Articular chondrocyte of knee joint (primary cell): ENCODE results near the gene ERBB2. TPM values are rescaled to one million over a fixed set of nuclear protein-coding genes. Genes with fewer than 3 reads are reported as not detected.

Experiments
- small RNA-seq: library from RNA; depleted of rRNA; stranded (forward); fragments of <200 nt; gene quantifications from one replicate; pipeline ENCODE3, GENCODE V24; 2012
- total RNA-seq: library from RNA; depleted of rRNA; stranded (reverse); fragments of >200 nt; gene quantifications from 2 replicates; pipeline ENCODE4 v1.2.3, GENCODE V29; 2012

Gene ERBB2
- total RNA-seq, result 41.0 and 44.4 TPM in 2 replicates

DNA sequence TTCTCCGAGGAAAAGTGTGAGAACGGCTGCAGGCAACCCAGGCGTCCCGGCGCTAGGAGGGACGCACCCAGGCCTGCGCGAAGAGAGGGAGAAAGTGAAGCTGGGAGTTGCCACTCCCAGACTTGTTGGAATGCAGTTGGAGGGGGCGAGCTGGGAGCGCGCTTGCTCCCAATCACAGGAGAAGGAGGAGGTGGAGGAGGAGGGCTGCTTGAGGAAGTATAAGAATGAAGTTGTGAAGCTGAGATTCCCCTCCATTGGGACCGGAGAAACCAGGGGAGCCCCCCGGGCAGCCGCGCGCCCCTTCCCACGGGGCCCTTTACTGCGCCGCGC is at the start of gene ERBB2:
ERBB2 (plus strand) TSS at position 247 of the 330 bp plus-strand sequence. CDS start 175 bp downstream, outside the sequence.

DNA sequence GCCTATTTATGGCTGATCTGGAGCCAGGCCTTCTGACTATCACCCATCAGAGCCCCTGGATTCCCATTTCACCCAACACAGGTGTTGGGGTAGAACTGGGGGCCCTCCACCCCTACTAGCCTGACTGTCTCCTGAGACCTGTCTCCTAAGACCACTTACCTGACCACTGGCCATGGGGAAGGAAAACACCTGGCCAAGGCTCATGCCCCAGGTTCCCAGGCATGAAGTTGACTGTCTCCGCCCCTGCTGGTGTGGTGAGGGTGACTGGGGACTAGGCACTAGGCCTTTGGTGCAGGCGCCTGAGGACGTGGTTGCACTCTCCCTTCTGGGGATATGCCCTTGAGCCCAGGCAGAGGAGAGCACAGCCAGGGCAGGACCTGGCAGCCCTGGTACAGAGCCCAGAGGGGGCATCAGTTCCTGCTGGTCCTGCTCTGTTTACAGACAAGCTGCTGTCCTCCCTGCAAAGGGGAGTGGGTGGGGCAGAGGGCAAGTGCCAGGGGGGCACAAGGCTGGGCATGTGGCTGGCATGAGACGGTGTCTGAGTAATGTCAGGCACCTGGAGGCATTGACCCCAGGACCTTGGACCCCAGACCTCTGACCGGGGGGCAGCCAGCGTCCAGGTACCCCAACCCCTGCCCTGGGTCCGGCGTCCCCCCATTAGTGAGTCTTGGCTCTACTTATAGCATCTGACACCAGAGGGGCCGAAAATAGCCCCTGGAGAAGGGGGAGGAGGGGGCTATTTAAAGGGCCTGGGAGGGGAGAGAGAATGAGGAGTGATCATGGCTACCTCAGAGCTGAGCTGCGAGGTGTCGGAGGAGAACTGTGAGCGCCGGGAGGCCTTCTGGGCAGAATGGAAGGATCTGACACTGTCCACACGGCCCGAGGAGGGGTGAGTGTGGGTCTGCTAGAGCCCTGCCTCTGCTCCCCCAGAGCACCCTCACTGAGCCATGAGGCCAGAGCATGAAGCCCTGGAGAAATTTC is 35.0 kb upstream of the ERBB2 start, which contains the start of gene TCAP:
TCAP (plus strand) TSS at position 769 of the 981 bp plus-strand sequence; CDS start at position 780, 11 bp downstream.

GRCh38 chr17:39667945-39668924 is 31.6 kb upstream of the ERBB2 start, which contains the start of gene PNMT:
Gene PNMT, plus strand, starts transcription at chr17:39668453. Its CDS starts 23 bp downstream, at chr17:39668476.

DNA sequence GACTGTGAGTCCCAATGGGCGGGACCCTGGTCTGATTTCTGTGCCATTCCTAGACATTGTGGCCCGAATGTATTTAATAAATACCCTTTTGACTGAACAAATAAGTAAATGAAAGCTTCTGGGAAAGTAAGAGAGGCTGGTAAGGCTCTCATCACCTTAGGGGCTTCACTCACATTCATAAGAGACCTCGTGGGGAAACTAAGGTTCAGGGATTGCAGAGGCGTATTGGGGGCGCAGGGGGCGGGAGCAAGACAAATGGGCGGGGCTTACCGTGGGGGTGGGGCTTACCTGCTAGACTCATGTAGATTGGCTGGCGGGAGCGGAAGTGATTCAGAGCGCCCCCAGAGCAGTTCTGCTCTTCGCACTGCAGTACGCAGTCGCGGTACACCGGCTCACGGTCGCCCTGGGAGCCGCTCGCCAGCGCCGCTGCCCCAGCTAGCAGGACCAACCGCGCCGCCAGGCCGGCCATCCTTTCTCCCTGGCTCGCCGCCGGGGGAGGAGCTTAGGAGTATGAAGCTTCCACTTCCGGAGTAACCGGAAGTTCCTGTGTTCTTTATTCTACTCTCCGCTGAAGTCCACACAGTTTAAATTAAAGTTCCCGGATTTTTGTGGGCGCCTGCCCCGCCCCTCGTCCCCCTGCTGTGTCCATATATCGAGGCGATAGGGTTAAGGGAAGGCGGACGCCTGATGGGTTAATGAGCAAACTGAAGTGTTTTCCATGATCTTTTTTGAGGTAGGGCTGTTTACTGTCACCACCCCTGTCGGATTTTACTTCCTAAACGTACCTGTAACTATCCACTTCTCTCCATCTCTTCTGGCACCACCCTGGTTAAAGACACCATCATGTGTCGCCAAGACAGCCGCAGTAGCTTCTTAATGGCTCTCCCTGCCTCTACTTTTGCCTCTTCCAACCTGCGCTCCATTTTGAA is 12.1 kb upstream of the ERBB2 start, which contains the start of gene PGAP3:
PGAP3 (minus strand) TSS at position 512 of the 929 bp plus-strand sequence; CDS start at position 469, 43 bp downstream.

GRCh38 chr17:39730095-39730921 is 30.4 kb downstream of the ERBB2 start, which contains the start of gene MIEN1:
Gene MIEN1, minus strand, starts transcription at chr17:39730532. Its CDS starts 37 bp downstream, at chr17:39730495.

DNA sequence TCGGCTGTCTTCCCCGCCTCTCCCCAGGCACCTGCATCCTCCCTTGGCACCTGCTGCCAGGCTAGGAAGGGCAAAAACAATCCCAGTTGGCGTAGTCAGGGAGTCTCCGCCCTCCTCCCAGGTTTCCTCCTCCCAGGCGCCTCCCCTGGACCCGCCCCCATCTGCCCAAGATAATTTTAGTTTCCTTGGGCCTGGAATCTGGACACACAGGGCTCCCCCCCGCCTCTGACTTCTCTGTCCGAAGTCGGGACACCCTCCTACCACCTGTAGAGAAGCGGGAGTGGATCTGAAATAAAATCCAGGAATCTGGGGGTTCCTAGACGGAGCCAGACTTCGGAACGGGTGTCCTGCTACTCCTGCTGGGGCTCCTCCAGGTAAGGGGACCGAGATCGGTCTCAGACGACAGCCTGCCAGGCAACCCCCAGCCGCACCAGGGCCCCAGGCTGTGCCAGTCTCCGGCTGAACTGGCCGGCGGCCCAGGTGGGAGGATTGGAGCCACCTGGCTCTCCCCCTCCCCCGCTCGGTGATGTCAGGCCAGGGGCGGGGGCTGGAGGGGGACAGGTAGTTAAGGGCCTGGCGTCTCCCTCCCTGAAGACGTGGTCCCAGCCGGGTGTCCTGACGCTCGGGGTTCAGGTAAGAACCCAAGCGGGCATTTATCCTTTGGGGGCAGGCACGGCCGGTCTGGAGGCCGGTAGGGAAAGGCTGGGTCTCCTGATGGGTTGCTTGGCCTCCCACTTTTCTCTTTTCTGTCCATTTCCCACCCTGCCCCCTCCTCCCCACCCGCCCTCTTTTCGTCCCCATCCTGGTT is 38.1 kb downstream of the ERBB2 start, which contains the start of gene GRB7:
GRB7 (plus strand) TSS at position 179 of the 808 bp plus-strand sequence. CDS start 4,364 bp downstream, outside the sequence.

Small RNA genes lying within 50 kb of the gene (small RNA-seq; reads per million reads assigned to genes)
- gene MIR4728, result not detected

Other genes starting within 250 kb of the ERBB2 start
- gene MED1, start 248.8 kb upstream of the ERBB2 start, total RNA-seq, result 26.9 and 28.9 TPM in 2 replicates
- 47.2 and 49.0 TPM in 2 replicates for gene CDK12, start 238.6 kb upstream of the ERBB2 start, total RNA-seq
- not detected in 2 replicates for gene NEUROD2, start 92.1 kb upstream of the ERBB2 start, total RNA-seq
- gene PPP1R1B, start 73.1 kb upstream of the ERBB2 start, total RNA-seq, result not detected in 2 replicates
- 23.0 and 25.1 TPM in 2 replicates for gene STARD3, start 62.9 kb upstream of the ERBB2 start, total RNA-seq
- gene TCAP, start 34.7 kb upstream of the ERBB2 start, total RNA-seq, result 0.26 and 0.32 TPM in 2 replicates
- not detected in 2 replicates for gene PNMT, start 31.6 kb upstream of the ERBB2 start, total RNA-seq
- gene PGAP3, start 12.0 kb upstream of the ERBB2 start, total RNA-seq, result 11.4 and 13.1 TPM in 2 replicates
- 21.4 and 28.5 TPM in 2 replicates for gene MIEN1, start 30.5 kb downstream of the ERBB2 start, total RNA-seq
- 0.32 and 0.78 TPM in 2 replicates for gene GRB7, start 37.9 kb downstream of the ERBB2 start, total RNA-seq
- not detected in 2 replicates for gene IKZF3, start 164.2 kb downstream of the ERBB2 start, total RNA-seq
- gene ZPBP2, start 168.1 kb downstream of the ERBB2 start, total RNA-seq, result not detected in 2 replicates
- gene GSDMB, start 218.6 kb downstream of the ERBB2 start, total RNA-seq, result 6.1 and 6.4 TPM in 2 replicates
- gene ORMDL3, start 227.5 kb downstream of the ERBB2 start, total RNA-seq, result 40.1 and 42.3 TPM in 2 replicates
- gene LRRC3C, start 227.7 kb downstream of the ERBB2 start, total RNA-seq, result not detected in 2 replicates